ENCODE data around the gene UACA. TPM values are rescaled to one million over a fixed set of nuclear protein-coding genes. Genes with fewer than 3 reads are reported as not detected.

Gene UACA
- total RNA-seq, 1 donor from 2014 or later, result 139 TPM

DNA sequence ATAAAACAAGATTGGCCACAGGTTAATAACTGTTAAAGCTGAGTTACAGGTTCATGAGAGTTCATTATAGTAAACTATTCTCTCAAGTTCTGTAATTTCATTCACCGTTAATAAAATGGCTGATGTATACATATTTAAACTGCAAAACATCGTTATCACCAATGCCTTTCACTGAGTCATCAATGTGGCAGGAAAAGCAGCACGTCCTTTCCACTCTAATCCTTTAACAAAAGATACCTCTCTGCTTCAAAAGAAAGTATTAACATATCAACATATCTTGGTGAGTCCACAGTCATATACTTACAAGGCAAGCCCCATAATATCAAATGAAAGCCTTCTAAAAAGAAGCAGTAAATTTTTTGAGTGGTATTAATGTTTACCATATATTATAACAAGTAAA lies 54.5 kb downstream of the UACA start:
- DNase-seq, result no peak

DNA sequence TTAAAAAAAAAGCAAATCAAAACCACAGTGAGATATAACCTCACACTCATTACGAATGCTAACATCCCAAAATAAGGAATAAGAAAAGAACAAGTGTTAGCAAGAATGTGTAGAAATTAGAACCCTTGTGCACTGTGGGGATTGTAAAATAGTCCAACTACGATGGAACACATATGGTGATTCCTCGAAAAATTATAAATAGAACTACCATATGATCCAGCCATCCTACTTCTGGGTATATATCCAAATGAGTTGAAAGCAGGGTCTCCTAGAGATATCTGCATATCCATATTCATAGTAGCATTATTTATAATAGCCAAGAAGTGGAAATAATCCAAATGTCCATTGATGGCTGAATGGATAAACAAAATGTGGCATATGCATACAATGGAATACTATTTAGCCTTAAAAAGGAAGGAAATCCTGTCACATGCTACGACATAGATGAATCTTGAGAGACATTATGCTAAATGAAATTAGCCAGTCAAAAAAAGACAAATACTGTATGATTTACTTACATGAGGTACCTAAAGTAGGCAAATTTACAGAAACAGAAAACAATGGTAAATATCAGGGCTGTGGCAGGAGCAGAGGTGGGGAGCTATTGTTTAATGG lies 55.6 kb downstream of the UACA start:
- DNase-seq, result no peak

DNA sequence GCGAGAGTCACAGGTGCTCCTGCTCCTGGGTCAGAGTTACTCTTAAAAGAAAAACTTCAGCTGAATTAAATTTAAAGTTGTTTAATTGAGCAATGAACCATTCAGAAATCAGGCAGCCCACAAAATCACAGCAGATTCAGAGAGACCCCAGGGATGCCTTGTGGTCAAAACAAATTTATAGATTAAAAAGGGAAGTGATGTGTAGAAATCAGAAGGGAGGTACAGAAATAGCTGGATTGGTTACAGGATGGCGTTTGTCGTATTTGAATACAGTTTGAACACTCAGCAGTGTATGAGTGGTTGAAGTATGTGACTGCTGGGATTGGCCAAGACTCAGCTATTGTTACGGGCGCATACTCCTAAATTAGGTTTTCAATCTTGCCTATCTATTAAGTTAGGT lies 58.6 kb downstream of the UACA start:
- no peak for DNase-seq

DNA sequence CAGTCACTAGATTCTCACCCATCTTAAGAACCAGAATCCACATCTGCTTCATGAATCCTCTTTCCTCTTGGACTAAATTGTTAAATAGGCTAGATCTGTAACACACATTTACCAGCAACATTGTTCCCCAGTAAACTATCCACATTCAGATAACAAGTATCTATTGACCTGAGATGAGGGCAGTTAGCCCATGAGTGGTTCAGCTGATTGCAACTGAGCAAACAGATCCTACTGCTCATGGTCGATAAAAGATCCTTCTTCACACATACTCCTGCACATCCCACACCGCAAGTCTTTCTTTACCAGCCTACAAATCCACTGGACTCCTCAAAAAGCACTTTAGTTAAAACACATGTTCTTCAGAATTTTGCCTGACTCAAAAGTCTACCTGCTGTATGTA lies 59.2 kb downstream of the UACA start:
- DNase-seq, result no peak

DNA sequence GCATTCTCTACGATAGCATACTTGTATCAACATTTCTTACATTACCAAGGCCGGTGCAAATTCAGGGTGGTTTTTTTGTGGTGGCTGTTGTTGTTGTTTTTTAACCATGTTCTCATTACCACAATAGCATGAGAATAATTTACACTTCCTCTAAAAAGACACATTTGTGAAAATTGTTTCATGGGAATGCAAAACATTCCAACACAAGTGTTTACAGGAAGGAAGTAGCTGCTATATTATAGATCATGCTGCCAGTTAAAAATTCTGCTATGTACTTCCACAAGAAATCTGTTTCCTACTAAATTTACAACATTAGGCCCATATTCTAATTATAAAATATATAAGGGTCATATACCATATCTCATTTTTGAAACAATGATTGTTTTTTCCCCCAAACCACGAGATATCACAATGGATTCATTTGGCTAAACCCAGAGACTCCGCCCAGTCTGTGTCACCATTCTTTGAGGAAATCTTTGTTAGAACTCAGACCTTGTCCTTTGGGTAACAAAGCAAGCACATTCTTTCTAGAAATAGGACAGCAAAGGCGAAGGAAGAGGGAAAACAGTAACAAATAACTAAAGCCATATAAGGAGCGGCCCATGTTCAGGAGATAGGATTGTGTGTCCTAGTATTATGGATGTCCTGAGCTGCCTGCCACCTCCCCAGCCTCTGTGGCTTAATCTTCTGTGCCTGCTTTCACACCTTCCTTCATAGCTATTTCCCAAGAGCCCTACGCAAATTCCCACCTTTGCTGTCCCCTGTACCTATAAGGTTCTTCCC lies 60.1 kb downstream of the UACA start:
- DNase-seq, result no peak

- DNase-seq, result peak; percentile 39
Observed at GRCh38 chr15:70702584-70702983, 60.8 kb downstream of the UACA start.

DNA sequence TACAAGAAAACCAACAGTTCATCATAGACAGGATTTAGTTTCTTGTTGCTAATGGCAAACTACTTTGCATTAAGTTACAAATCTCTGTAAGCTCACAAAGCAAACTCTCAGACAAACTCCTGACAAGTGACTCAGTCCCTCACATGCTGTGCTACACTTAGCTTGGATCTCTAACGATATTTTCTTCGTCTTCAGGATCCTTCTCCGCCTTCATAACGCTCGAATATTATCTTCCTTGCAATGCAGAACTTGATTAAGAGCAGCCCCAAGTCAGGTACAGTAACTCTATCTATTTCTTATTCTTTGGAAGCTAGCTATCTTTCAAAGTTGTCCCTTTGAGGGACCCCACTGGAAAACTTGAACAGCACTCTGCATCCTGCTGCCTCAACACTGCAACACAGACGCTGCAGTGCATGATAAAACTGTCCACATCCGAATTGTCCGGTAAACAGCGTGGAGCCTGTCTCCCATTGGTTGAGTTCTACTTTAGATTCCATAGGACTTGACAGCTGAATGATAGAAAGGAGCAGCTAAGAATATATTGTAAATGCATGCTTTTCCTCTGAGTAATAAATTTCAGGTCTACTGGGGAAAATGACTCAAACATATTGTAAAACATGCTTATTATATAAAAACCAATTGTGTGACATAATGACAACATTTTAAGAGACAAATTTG lies 61.3 kb downstream of the UACA start:
- peak; percentile 73 for DNase-seq

GRCh38 chr15:70701171-70701570 lies 62.2 kb downstream of the UACA start:
- DNase-seq, result no peak

GRCh38 chr15:70699890-70700289 lies 63.5 kb downstream of the UACA start:
- DNase-seq, result peak; percentile 20

- DNase-seq, result no peak
Observed at GRCh38 chr15:70698836-70699390, 64.4 kb downstream of the UACA start.

DNA sequence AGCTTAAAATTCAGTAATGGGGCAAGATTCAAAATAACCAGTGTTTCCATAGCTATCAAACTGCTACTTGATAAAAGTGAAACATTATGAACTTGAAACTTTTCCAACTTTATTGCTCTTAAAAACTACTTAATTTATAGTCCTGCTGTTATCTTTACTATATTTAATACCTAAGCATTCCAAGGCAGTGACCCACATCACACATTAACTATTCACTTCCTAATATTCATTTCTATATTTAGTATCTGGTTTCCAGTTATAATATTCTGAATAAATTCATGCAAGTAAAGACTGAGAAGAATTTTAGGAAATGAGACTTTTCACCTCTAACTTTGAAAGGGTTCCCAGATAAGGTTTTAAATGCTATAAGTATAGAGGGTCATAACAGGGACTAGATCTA lies 64.9 kb downstream of the UACA start:
- no peak for DNase-seq

DNA sequence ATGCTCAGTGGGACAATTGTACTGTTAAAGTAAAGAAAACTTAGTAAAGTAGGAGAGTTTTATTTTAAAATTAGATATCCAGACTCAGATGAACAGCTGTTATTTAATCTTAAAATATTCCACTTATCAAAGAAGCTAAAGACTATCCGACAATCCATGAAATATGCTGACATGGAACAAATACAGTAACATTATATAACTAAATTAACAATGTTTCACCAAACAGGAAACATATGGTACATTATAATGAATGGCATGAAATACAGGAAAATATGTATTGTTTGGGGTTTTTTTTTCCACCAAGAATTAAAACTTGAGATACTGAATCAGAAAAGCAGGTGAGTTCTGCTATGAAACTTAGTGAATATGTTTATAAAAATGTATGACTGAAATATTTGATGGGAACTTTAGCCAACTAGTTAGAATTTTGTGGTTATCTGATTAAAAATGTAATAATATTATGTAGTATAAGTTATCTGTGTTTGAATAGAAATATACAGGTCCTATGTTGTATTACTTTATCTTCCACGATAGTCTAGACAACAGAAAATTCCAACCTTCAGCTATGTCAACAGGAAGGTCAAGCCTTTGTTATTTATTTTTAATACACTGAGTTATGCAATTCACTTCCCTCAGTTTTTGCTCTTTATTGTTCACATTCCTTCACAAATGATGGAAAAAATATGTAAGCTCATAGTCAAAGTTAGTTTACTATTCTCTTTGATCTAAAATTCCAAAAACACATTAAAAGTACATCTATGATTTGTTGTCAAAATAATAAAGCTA lies 72.7 kb downstream of the UACA start:
- no peak for DNase-seq

GRCh38 chr15:70690021-70690420 lies 73.3 kb downstream of the UACA start:
- DNase-seq, result no peak

GRCh38 chr15:70687482-70687881 lies 75.9 kb downstream of the UACA start:
- peak; percentile 31 for DNase-seq

DNA sequence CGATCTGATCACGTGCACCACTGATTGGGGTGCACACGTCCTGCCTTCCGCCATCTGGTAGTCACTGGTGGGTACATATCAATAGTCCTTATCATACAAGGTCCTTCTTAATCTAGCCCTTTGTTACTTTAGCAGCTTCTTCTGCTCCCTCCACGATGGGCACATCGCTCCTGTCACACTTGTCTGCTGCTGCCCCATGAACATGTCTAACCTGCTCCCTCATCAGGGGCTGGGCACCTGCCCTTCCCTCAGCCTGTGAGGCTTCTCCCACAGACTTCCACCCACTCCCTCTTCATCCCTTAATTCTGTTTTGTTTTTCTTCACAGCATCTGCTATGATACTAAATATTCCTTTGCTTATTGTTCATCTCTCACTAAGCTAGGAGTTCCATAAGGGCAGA lies 82.5 kb downstream of the UACA start:
- DNase-seq, result no peak

GRCh38 chr15:70679919-70680231 lies 83.5 kb downstream of the UACA start:
- DNase-seq, result no peak

DNA sequence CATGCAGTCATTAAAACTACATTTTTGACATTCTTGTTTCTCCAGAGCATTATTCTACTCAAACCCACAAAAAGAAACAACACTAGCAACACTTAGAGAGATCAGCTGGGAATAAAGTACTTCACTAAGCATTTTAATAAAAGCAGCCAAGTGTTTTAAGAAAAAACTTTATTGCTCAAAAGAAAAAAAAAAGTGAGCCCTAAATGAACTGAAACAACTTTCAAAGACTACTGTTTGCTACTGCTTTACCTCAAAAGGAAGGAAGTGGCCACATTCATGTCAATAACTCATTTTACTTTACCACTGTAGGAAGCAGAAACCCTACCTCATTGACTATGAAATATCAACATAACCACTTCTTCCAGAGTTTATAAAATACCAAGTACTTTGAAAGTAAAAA lies 91.3 kb downstream of the UACA start:
- DNase-seq, result no peak

DNA sequence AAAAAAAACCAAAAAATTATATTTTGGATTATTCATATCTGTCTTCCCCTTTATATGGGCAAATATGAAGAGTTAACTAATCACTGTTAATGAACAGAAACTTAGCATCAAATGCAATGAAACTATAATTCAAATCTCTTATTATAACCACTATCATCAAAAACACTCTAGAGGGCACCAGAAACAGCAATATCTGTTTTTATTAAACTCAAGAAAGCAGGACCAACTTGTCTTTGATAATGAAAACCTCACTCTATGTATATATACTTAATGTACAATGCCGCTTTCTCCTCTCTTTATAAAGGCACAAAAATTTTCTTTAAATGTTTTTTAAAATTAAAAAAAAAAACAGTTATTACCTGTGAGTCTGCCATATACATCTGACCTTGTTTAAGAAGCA lies 92.7 kb downstream of the UACA start:
- no peak for DNase-seq

GRCh38 chr15:70669966-70670658 lies 93.2 kb downstream of the UACA start:
- no peak for DNase-seq

DNA sequence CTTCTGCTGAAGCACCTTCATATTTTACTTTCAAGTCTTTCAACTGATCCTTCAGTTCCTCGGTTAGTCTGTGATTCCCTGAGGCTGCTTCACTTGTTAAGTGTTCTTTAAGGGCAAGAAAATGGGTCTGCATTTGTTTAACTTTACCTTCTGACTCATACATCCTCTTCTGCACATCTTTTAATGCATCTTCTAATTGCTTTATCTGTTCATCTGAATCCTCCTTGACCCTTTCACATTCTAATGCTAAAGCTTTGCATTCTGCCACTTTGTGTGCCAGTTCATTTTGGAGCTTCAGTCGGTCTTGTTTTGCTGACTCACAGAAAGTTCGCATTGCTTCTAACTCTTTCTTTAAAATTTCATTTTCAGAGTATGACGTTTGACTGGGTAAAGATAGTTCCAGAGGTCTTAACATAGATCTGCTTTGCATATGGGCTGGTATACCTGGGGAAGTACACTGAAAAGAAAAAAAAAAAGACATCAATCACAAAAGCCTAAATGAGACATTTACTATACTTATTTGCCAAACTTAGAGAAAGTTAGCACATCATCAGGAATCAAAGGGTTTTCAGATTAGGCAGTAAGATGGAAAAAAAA lies 94.3 kb downstream of the UACA start:
- DNase-seq, result no peak

GRCh38 chr15:70665599-70665998 lies 97.8 kb downstream of the UACA start:
- DNase-seq, result no peak

GRCh38 chr15:70664494-70664893 lies 98.9 kb downstream of the UACA start:
- DNase-seq, result no peak
